ENCODE results near the gene ST6GALNAC3.

The ST6GALNAC3 gene

DNA sequence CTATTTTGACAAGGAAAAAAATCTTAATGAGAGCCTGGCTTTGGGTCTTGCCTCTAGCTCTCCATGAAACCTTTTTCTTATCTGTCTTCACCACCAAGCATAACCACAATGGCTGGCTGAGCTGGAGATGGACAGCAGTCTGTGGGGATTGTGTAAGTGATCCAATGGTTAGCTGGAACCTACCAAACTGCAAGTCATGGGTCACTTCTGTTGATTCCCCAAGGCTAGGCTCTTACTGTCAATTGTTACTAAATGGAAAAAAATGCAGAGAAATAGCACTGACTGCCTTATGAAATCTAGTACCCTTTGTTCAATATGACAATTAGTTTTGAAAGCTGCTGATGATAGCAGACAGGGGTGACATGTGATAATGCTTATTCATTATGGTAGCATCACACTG lies 359.0 kb downstream of the ST6GALNAC3 start:
- no peak for DNase-seq (ENCODE audit: low spot score)

DNA sequence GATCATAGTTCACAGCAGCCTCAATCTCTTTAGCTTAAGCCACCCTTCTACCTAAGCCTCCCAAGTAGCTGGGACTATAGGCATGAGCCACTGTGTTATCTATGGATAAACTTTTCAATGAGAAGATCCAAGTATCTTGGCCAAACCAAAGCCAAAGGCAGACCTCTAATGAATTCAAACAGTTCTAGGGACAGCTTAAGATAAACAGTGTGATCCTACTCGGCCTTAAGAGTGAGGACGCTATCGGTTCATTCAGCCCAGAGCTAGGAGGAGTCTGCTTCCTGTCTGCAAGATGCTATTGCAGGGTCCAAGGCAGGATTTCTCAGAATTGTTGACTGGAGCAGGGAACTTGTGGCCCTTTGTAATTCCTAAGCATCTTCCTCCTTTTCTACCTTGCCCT lies 368.7 kb downstream of the ST6GALNAC3 start:
- no peak for DNase-seq (ENCODE audit: low spot score)

DNA sequence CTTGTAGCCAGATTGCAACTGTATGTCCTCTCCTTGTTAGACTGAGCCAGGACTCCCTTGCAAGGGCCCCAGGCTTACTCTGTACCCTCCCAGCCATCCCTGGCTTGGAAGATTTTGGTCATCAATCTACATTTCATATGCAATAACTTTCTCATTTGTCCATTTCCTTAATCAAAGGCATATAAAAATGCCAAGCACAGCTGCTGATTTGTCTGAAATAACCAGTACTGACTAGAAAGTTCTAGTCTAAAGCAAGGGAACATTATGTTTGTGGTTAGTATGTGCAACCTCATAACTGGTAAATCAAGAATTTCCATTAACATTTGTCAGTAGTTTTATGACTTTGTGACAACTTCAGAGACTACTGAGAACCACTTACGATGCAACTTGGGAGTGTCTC lies 370.2 kb downstream of the ST6GALNAC3 start:
- DNase-seq (ENCODE audit: low spot score), result no peak

DNA sequence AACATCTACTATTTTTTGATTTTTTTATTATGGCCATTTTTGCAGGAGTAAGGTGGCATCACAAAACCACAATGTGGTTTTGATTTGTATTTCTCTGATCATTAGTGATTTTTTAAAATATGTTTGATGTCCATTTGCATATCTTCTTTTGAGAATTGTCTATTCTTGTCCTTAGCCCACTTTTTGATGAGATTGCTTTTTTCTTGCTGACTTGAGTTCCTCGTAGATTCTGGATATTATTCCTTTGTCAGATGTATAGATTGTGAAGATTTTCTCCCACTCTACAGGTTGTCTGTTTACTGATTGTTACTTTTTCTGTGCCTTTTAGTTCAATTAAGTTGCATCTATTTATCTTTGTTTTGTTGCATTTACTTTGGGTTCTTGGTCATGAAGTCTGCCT lies 375.7 kb downstream of the ST6GALNAC3 start:
- no peak for DNase-seq (ENCODE audit: low spot score)

DNA sequence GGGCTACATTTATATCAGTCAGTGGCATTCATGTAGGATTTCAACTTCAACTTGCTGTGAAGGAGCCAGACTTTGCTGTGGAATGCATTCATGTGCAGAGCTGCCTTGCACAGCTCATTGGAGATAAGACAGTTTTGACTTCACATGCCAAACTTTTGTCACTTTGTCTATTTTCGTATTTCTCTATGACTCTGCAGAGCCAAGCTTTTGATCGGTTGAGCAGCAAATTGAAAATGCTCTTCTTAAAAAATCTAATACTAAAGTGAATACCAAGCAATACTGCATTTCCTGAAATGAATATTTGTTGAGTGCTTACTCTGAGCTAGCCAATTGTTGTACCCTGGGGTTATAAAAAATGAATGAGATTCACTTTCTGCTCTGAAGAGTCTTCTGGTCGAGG lies 388.7 kb downstream of the ST6GALNAC3 start:
- DNase-seq (ENCODE audit: low spot score), result no peak

DNA sequence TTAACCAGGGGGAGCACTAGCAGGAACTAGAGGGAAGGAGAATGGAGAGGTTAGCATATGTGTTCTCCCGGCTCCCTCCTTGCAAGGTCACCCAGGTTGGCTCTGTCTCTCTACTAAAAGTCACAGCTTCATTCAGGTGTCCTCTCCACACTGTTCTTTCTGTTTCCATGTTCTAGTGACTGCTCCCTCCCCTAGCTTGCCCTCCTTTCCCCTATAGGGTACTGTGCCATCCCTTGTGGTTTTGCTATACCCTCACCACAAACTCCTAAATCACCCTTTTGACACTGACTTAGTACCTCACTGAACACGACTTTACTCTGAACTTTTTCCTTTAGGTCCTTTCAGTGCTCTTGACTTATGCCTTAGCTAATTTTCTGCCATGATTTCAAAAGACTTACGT lies 389.3 kb downstream of the ST6GALNAC3 start:
- no peak for DNase-seq (ENCODE audit: low spot score)

DNA sequence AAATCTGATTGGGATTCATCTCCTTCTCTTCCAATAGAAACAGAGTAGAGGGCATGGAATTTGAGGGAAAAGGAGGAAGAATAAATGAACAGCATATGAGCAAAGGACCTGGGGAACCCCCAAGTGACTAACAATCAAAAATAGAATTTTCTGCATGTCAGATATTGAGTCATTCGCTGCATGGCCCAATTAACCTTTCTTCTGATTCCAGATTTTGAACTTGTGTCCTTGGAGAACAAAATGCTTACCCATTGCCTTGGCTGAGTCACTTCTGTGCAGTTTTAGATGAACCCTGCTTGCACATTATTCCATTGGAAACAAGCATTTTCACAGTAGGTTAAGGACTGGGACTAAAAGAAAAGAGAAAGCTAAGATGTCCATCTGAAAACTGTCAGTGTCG lies 390.5 kb downstream of the ST6GALNAC3 start:
- peak; percentile 83 for DNase-seq (ENCODE audit: low spot score)

DNA sequence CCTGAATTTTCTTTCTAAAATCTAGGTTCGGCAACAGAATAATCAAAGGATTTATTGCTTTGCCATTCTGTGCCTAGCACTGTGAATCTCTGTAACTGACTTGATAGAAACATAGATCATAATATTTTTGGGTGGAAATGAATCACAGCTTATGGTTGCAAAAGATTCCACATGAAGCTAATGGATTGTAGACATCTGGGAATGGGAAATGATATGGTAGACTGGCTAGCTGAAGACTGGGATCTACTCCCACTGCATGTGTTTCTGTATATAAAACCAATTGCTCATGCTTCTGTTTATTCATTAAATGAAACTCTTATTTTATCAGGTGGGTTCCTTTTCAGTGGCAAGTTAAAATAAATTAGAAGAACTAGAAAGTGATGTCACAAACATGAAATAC lies 395.6 kb downstream of the ST6GALNAC3 start:
- no peak for DNase-seq (ENCODE audit: low spot score)

DNA sequence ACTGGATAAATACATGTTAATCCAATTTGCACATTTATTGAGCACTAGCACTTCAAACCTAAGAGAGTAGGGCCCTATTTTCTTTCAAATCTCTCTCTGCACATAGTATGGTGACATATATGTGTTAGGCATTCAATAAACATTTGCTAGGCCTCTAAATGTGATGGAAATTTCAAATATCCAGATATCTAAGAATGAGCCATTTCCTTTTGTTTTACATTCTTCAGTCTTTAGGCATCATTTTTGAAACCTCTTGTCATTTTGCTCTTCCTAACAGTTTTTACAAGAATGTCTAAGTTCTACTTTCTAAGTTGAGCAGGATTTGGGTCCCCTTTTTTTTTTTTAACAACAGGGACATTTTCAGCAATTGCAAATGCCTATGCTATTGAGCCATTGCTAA lies 397.0 kb downstream of the ST6GALNAC3 start:
- no peak for DNase-seq (ENCODE audit: low spot score)

DNA sequence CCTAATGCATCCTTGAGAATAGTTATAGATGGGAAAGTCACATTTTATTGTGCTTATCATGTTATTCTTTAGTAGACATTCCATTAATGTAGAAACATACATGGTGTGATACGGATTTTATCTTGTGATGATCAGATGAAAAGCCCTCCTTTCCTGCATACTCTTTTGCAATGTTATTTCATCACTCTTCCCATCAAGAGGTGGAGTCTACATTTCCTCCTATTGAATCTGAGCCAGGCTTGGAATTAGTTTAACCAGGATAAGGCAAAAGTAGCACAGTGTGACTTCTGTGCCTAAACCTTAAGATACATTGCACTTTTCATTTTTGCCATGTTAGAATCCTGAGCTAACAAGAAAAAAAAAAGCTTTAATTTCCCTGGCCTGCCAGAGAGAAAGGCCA lies 399.0 kb downstream of the ST6GALNAC3 start:
- no peak for DNase-seq (ENCODE audit: low spot score)

DNA sequence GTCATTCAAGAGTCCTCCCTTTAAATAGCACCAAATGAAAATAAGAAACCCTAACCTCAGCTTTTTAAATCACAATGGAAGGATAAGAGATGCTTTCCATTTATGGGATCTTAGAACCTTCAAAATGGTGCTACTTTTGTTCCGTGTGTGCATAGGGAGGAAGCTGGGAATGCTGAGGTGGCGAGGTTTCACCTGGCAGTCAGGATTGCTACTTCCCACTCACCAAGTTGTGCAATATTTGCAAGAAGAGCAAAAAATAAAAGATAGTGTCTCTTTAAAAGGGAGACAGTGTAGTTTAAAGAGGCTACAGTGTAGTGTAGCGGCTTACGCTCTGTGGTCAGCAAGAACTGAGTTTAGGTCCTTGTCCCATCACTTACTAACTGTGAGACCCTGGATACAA lies 400.4 kb downstream of the ST6GALNAC3 start:
- no peak for DNase-seq (ENCODE audit: low spot score)

DNA sequence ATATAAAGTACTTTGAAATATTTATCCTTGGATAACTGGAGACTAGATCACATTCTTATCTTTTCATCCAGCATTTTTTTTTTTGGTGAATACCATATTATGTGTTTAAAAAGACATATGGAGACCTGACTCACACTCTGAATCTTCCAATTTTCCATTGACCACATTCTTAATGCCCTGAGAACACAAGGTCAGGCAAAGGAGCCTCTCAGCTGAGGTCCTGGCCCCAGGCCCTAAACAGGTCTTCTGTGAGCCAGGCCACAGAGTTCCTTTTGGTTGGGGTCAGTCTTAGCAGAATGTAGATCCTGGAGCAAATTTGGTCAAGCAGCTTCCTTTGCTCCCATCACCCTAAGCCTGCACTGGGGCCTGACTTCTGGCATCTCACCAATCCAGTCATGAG lies 402.6 kb downstream of the ST6GALNAC3 start:
- no peak for DNase-seq (ENCODE audit: low spot score)

DNA sequence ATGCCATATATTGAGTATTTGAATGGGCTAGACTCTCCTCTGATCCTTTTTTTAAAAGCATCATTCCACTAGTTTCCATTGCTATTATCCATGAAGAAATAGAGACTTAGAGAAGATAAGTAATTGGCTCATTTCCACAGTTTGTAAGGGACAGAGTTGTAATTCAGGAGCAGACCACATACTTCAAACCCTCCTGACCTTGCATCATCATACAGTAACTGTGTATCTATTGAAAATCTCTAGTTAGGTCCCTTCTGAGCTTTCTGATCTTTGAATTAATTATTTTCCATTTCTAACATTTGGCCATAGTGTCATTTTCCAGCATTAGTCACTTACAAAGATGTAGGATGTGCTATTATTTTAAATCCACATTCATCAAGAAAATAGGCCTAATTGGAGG lies 406.3 kb downstream of the ST6GALNAC3 start:
- no peak for DNase-seq (ENCODE audit: low spot score)

DNA sequence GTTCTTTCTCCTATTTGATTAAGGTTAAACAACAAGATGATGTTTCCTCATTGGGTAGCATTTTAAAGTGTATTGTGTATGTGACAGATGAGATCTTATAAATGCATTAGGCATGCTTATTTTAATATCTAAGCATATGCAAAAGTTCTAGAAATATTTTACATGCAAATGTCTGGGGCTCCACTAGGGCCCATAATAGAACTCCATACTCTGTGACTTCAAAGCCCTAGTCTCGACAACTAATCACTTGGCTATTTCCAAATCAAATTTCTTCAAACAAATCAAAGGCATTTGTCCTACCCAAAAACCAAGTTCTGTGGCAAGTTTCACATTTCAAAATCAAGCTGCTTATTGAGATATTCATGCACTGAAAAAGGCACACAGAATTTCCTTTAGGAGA lies 407.1 kb downstream of the ST6GALNAC3 start:
- no peak for DNase-seq (ENCODE audit: low spot score)

DNA sequence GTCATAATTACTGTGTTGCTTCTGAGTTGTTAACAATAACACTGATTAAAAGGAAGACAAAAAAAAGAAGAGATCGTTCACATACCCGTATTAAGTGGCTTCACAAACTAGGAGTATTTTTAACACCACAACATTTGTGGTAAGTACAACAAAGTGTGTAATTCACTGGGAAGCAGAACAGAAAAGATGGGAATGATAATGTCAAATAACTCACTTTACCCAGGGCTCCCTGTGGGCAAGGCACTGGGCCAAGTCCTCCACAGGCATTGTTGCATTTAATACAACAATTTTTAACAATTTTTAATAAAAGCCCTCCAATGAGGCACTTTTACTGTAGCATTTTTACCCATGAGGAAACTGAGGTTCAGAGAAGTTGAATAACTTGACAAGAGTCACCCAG lies 407.7 kb downstream of the ST6GALNAC3 start:
- no peak for DNase-seq (ENCODE audit: low spot score)

DNA sequence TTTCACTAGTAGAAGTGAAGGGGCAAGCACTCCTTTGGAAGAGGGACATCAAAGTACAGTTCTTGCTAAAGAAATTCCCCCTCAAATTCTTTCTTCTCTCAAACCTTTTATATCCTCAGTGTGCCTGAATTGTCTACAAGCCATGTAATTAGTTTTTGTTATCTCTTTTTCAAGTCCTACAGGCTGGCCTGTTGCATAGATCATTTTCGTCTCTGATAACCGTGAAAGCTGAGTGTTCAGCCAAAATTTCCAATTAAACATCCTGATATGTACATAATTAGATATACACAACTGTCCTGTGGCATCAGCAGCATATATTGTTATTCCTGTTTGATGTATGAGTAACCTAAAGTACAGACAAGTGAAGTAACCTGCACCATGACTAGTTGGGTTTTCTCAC lies 417.2 kb downstream of the ST6GALNAC3 start:
- DNase-seq (ENCODE audit: low spot score), result no peak

DNA sequence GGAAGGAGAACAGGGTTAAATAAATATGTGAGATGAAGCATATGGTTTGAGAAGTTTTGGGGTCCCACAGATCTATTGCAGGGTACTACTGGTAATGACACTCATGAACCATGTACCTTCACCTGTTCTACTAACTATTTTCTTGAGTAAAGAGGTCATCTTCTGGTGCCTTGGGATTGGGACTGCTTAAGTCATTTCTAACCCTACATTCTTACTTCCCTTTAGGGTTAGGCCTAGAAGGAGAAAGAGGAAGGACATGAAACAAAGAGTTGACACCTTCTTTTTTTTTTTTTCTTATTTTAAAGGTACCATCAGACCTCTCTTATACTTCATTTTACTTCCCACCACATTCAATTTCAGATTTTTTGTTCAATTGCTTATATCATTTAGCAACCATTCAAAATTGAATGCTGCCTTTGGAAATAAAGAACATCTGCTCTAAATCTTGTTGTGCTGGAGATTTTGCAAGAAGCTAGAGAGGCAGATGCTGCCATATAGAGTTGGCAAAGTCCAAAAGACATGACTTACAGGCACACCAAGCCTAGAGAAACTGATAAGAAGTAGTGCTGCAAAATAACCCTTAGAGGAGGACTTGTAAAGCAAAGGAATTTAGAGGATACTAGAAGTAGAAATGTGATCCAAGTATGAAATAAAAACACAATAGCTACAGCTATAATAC lies 418.3 kb downstream of the ST6GALNAC3 start:
- no peak for DNase-seq (ENCODE audit: low spot score)

DNA sequence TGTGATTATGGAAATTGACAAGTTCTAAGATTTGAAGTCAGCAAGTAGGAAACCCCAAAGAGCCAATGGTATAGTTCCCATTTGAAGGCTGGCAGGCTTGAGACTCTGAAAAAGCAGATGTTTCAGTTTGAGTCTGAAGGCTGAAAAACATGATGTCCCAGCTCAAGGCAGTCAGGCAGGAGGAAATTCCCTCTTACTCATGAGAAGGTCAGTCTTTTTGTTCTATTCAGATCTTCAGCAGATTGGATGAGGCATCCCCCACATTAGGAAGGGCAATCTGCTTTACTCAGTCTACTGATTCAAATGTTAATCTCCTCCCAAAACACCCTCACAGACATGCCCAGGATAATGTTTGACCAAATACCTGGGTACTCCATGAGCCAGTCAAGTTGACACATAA lies 420.3 kb downstream of the ST6GALNAC3 start:
- peak; percentile 80 for DNase-seq (ENCODE audit: low spot score)

DNA sequence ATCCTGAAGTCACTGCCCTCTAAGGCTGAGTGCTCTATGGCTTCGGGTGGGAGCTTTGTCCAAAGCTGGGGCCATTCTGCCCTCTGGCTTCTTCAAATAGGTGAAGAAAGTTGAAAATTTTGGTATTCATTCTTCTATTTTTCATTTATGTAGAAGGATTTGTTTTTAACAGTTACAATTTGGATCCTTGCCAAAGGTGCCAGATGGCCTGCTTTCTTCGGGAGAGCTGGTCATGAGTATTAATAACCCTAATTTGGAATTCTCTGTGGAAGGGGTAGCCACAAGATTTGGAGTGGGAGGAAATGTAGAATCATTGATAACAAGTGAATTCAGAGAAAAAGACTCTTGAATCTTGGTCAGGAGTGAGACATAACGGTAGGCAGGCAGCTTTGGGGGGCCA lies 422.3 kb downstream of the ST6GALNAC3 start:
- DNase-seq (ENCODE audit: low spot score), result no peak

DNA sequence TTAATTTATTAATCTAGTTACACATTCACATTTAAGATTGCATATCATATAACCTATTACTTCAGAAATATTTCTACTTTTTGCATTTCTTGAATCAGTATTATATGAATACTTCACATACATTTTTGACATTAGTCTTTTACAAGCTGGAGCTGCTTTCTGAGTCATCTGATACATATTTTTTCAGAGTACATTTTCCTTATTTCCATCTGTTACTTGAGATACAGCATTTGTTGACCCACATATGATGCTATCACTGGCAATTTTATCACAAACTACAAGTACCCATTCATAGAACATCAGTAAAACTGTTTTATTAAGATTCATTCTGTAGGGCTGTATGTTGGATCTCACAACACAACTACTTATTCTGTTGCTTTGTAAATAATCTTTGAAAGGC lies 425.6 kb downstream of the ST6GALNAC3 start:
- no peak for DNase-seq (ENCODE audit: low spot score)

DNA sequence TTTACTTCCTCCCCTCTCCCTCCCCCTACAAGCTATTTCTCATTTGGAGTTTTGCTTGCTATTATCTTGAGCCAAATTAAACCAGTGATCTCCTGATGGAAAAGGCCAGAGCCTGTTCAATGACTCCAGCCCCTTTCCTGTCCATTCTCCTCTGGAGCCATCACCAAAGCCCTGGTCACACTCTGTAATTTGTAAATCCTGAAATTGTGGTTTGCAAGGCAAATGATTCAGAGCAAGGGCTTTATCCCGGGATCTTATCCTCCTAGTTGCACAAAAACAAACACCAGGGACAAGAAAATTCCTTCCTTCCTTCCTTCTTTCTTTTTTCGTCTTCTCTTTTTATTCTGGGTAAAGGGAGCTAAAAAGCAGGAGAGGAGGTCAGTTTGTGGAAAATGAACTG lies 426.6 kb downstream of the ST6GALNAC3 start:
- peak; percentile 6 for DNase-seq (ENCODE audit: low spot score)

DNA sequence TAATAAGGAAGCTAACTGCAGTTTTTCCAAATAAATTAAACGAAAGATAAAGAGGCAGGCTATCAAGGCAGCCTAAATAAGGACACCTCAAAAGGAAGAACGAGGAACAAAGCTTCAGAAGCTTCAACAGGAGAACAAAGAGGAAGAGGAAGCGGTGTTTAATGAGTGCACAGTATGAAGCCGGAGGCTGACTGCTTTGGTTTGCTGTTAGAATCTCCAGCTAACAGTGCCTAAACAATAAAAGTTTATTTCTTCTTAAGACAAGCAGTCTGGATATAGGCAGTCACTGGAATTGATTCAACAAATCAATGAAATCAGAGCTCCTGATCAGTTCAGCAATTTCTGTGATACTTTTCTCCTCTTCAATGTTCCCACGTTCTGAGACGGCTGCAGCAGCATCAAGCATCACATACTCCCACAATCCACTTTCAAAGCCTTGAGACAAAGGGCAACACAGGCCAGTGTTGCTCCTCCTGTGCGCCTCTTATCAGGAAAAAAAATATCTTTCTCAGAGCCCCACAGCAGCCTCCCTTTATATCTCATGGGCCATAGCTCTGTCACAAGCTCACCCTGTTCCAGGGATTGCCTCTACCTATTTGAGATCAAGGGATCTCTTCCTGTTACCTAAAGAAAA lies 427.2 kb downstream of the ST6GALNAC3 start:
- no peak for DNase-seq (ENCODE audit: low spot score)

DNA sequence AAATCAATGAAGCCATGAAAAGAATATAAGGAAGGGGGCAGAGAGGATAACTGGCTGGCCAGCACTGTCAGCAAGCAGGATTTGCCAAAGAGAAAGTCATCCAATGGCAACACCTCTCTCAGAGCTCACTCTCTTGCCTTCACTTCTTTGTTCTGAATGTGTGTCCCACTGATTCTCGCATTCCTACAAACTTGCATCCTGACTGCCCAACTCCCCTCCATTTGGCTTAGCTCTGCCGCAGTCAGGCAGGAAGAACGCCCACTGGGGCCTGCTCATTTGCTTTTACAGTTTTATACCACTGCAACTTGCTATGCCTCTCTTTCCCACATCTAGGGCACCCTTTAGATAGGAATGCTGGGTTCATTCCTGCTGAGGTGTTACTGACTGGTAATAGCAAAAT lies 428.6 kb downstream of the ST6GALNAC3 start:
- no peak for DNase-seq (ENCODE audit: low spot score)

DNA sequence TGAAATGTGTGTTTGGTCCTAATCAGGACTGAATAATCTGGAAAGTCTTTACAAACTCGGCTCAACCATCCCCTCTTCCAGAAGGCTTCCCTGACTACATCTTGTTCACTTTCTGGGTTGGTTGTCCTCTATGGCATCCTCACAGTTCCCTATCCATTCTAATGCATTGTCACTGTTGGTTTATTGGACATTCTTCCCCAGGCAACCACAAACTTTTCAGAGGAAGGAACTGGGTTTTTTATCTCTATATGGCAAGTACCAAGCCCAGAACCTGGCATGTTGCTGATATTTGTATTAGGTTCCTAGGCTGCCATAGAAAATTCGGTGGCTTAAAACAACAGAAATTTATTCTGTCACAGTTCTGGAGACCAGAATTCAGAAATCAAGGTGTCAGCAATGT lies 429.2 kb downstream of the ST6GALNAC3 start:
- DNase-seq (ENCODE audit: low spot score), result no peak
